Measurements from ENCODE around the gene TRAF6. TPM values are rescaled to one million over a fixed set of nuclear protein-coding genes. Genes with fewer than 3 reads are reported as not detected.
A peak's percentile ranks its signal among the peaks of the same experiment; 100 is the strongest.

TRAF6 gene
- polyA plus RNA-seq, 1 of the 3 experiments (the other 2 are of a cell fraction), result 4.3 TPM

- Histone ChIP-seq H3K9ac (no peak overlapping the region), H3K4me3 (ENCODE audit: low read depth in 2 of 2, low read length in 1 of 2) (no peak overlapping the region), H2AFZ (ENCODE audit: low read depth) (no peak overlapping the region), H3F3A (replicated peaks; ENCODE audit: insufficient read depth) (peaks cover 4% of the 10 kb centered on the region), H3K9me2 (no peaks in the 10 kb centered on the region), H3K27ac (ENCODE audit: low read depth in 2 of 2, low read length in 1 of 2) (0 out of 4 replicates have a peak overlapping the region, but pooled peaks of 1 of the 2 experiments have one; percentile 23), H3K4me1 (ENCODE audit: control insufficient read depth in 1 of 2, insufficient read depth in 2 of 2, low read depth in 1 of 2, low read length in 1 of 2) (peaks cover 7 to 39% of the 10 kb centered on the region in 2 experiments), H3K9me3 (no peaks in the 10 kb centered on the region), H3K36me3 (replicated peaks in 1 of 2; ENCODE audit: control insufficient read depth in 1 of 2, insufficient read depth in 2 of 2, low read length in 1 of 2) (no peaks in the 10 kb centered on the region), H3K4me2 (no peak overlapping the region), H4K20me1 (ENCODE audit: insufficient read depth) (no peaks in the 10 kb centered on the region), H3K27me3 (ENCODE audit: insufficient read depth) (no peaks in the 10 kb centered on the region), H3K79me2 (ENCODE audit: insufficient read depth) (no peaks in the 10 kb centered on the region)
- POLR2A ChIA-PET, result no interaction called here
- 20% methylated on average over 1 of the region's 1 CpG for WGBS (ENCODE audit: low lambda C conversion rate)
- CTCF ChIA-PET, result interaction anchor here (1.1 to 1.4 kb wide), 2 partner anchors 26 to 40 kb away, joined by 4 read pairs; no protein-coding TSS in a partner anchor
- TF ChIP-seq YY1 (IDR thresholded peaks at IDR 0.05; ENCODE audit: low read depth) (no peak), TCF12 (IDR thresholded peaks at IDR 0.05) (peak; percentile 27; the same call in 1 of the 2 replicates), CTCF (IDR thresholded peaks at IDR 0.05) (no peak), MAX (IDR thresholded peaks at IDR 0.05; ENCODE audit: low read depth) (no peak), TEAD4 (IDR thresholded peaks at IDR 0.05; ENCODE audit: borderline replicate concordance, insufficient read depth) (no peak), FOXJ3 (CRISPR knock-in tag; IDR thresholded peaks at IDR 0.05) (no peak), RXRA (IDR thresholded peaks at IDR 0.05; ENCODE audit: borderline replicate concordance, low read depth) (no peak), EP300 (IDR thresholded peaks at IDR 0.05; ENCODE audit: borderline replicate concordance in 1 of 2, low read depth in 1 of 2, low read length in 1 of 2) (no peak)
- DNase-seq, result no peak
Observed at GRCh38 chr11:36452961-36453360, 57.1 kb downstream of the TRAF6 start.

- DNase-seq, result no peak
- Histone ChIP-seq H3K9ac (no peak overlapping the region), H3K27ac (ENCODE audit: low read depth in 2 of 2, low read length in 1 of 2) (0 out of 4 replicates have a peak overlapping the region, but pooled peaks of 1 of the 2 experiments have one; percentile 23), H2AFZ (ENCODE audit: low read depth) (no peak overlapping the region), H3K4me1 (ENCODE audit: control insufficient read depth in 1 of 2, insufficient read depth in 2 of 2, low read depth in 1 of 2, low read length in 1 of 2) (peaks cover 7 to 39% of the 10 kb centered on the region in 2 experiments), H3K9me3 (no peaks in the 10 kb centered on the region), H3F3A (replicated peaks; ENCODE audit: insufficient read depth) (peaks cover 4% of the 10 kb centered on the region), H3K4me2 (0 out of 2 replicates have a peak overlapping the region, but pooled peaks have one; percentile 17), H3K4me3 (ENCODE audit: low read depth in 2 of 2, low read length in 1 of 2) (no peak overlapping the region), H4K20me1 (ENCODE audit: insufficient read depth) (no peaks in the 10 kb centered on the region), H3K79me2 (ENCODE audit: insufficient read depth) (no peaks in the 10 kb centered on the region), H3K36me3 (replicated peaks in 1 of 2; ENCODE audit: control insufficient read depth in 1 of 2, insufficient read depth in 2 of 2, low read length in 1 of 2) (no peaks in the 10 kb centered on the region), H3K9me2 (no peaks in the 10 kb centered on the region), H3K27me3 (ENCODE audit: insufficient read depth) (no peaks in the 10 kb centered on the region)
- ChIA-PET POLR2A (no interaction called here), CTCF (interaction anchor here (1.1 to 1.4 kb wide), 2 partner anchors 26 to 41 kb away, joined by 4 read pairs; no protein-coding TSS in a partner anchor)
- TF ChIP-seq MEF2A (IDR thresholded peaks at IDR 0.05; ENCODE audit: borderline replicate concordance, low read depth) (no peak), USF1 (IDR thresholded peaks at IDR 0.05; ENCODE audit: borderline replicate concordance, low read depth) (no peak), MXI1 (IDR thresholded peaks at IDR 0.05; ENCODE audit: low read depth, low read length) (no peak), PBX3 (IDR thresholded peaks at IDR 0.05) (0 out of 2 replicates have a peak, but pooled peaks have one; percentile 25), TCF12 (IDR thresholded peaks at IDR 0.05) (peak; percentile 50; the same call in 1 of the 2 replicates)
- 68% methylated on average over 4 of the region's 5 CpGs for WGBS (ENCODE audit: low lambda C conversion rate)
Observed at GRCh38 chr11:36452236-36452940, 57.7 kb downstream of the TRAF6 start.

Data from SK-N-SH (cell line).